GM13977 (cell line): ENCODE results near the gene PCDH1.

Experiments used
- DNase-seq: peaks from one replicate; pipeline ENCODE4 v3.0.0; 2012; ENCODE audit warnings: low spot score
- CTCF ChIP-seq: IDR thresholded peaks from 2 replicates; pipeline ENCODE4 v1.5.1; 2012; ENCODE audit warnings: mild to moderate bottlenecking, control low read depth; ENCODE audit not compliant: insufficient read depth; ENCODE audit errors: extremely low read depth, missing control alignments
- in situ Hi-C: fragments of 300-500 bp; cut with MboI; formaldehyde crosslinking; loops from one replicate; pipeline ENCODE4 v1.12.0; 2022; ENCODE audit warnings: low sequenced_read_pairs, low pct_unique_long_range_greater_than_20kb, mixed read lengths, inconsistent platforms; ENCODE audit not compliant: unreplicated experiment

The PCDH1 gene

GRCh38 chr5:141857226-141857625 is 21.0 kb downstream of the PCDH1 start:
- TF ChIP-seq CTCF = no peak
- in situ Hi-C loops = no loop called here
- DNase-seq = no peak

GRCh38 chr5:141856037-141856790 is 22.0 kb downstream of the PCDH1 start:
- in situ Hi-C loops = no loop called here
- no peak for TF ChIP-seq CTCF
- no peak for DNase-seq

GRCh38 chr5:141855265-141856036 is 22.8 kb downstream of the PCDH1 start:
- in situ Hi-C loops = no loop called here
- no peak for TF ChIP-seq CTCF
- no peak for DNase-seq

- in situ Hi-C loops = no loop called here
- no peak for DNase-seq
- no peak for TF ChIP-seq CTCF
These were observed 24.1 kb downstream of the PCDH1 start for GRCh38 chr5:141853895-141854626.

- TF ChIP-seq CTCF = no peak
- DNase-seq = no peak
- in situ Hi-C loops = no loop called here
These were observed 25.8 kb downstream of the PCDH1 start for GRCh38 chr5:141852448-141852847.

- TF ChIP-seq CTCF = no peak
- DNase-seq = no peak
- in situ Hi-C loops = no loop called here
These were observed 26.9 kb downstream of the PCDH1 start for GRCh38 chr5:141851195-141851874.
